Measurements from ENCODE around the gene GPT2.

GPT2 gene, protein sequence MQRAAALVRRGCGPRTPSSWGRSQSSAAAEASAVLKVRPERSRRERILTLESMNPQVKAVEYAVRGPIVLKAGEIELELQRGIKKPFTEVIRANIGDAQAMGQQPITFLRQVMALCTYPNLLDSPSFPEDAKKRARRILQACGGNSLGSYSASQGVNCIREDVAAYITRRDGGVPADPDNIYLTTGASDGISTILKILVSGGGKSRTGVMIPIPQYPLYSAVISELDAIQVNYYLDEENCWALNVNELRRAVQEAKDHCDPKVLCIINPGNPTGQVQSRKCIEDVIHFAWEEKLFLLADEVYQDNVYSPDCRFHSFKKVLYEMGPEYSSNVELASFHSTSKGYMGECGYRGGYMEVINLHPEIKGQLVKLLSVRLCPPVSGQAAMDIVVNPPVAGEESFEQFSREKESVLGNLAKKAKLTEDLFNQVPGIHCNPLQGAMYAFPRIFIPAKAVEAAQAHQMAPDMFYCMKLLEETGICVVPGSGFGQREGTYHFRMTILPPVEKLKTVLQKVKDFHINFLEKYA

DNA sequence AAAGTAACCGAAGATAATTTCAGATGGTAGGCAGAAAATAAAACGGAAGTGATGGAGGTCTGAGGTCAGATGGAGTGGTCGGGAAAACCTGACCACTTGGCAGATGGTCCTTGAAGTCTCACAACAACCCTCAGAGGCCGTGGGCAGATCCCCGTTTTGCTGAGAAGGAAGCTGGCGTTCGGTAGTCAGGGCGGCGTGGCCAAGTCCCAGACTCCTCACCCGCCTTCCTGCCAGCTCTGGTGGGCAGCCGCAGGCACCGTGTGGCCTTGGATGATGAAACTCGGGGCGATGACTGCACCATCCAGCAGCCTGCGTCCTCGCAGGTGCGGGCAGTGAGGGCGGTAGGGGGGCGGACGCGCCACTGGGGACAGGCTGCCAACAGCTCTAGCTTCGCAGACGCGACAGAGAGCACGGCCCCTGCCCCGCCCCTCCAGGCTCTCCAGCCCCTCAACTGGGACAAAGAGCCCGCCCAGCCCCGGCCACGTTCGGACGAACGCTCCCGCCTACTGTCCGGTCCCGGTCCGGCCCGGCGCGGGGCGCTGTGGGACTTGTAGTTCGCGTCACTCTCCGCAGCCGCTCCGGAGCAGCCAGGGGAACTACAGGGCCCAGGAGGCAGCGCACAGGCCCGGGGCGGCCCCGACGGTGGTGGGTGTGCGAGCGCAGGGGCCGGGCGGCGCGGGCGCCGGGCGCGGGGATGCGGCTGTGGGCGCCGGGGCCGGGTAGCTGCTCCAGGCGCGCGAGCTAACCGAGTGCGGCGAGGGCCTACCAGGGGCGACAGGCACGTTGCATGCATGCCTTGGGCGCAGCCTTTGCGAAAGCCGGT, at the start of gene GPT2:
Gene GPT2, plus strand, starts transcription at position 673 of the 823 bp plus-strand sequence. CDS start 354 bp downstream, outside the sequence.
- DNase-seq, result peak; percentile 95

DNA sequence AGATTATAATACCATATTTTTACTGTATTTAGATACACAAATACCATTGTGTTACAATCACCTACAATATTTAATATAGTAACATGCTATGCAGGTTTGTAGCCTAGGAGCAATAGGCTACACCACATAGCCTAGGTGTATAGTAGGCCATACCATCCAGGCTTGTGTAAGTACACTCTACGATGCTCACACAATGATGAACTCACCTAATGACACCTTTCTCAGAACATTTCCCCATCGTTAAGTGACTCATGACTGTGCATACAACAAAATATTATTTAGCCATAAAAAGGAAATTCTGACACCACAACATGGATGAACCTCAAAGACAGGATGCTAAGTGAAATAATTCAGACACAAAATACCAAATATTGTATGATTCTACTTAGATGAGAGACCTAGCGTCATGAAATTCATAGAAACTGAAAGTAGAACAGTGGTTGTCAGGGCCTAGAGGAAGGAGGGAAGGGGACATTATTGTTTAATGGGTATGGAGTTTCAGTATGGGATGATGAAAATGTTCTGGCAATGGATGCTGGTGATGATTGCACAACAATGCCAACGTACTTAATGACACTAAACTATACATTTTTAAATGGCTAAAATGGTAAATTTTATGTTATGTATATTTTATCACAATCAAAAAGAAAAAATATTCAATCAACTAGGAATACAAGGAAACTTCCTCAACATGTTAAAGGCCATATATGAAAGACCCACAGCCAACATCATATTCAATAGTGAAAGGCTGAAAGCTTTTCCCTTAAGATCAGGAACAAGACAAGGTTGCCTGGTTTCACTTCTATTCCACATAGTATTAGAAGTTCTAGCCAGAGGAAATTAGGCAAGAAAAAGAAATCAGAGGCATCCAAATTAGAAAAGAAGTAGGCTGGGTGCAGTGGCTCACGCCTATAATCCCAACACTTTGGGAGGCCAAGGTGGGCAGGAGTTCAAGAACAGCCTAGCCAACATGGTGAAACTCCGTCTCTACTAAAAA, 47.3 kb upstream of the GPT2 start:
- no peak for DNase-seq

DNA sequence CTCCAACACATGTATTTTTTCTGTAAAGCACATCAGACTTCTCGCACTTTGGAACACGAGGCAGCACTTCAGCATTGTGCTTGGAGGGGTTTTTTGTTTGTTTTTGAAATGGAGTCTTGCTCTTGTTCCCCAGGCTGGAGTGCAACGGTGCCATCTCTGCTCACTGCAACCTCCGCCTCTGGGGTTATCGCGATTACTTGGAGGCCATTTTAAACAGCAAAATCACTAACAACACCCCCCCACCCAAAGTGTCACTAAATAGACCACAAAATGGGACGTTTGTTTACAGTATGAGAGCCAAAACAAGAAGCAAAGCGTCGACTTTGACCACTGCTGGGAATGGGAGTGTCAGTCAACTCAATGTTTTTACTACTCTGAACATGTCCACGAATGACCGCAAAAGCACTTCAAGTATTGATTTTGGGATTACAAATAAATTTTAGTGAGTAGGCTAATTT, 44.1 kb upstream of the GPT2 start:
- no peak for DNase-seq

DNA sequence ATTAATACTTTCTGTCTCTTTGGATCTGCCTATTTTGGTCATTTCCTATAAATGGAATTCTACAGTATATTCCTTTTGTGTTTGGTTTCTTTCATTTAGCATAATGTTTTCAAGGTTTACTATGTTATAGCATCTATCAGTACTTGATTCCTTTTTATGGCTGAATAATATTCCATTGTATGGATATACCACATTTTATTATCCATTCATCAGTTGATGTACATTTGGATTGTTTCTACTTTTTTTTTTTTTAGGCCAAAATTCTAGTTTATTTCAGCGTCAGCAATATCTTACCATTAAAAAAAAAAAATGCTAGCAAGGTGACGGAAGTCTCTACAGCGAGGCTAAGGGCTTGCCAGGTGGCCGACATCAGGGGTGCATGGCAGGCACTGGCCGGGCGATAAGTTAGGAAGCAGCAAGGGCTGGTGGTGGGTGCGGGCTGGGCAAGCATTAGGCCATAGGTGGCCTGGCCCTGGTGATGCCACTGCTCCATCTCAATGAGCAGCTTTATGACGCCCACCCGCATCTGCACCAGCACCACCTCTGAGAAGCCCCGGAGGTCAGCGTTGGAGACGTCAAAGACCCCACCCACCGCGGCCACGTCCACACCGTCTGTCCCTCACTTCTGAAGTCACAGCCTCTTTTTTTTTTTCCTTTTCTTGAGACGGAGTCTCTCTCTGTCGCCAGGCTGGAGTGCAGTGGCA, 41.8 kb upstream of the GPT2 start:
- no peak for DNase-seq

DNA sequence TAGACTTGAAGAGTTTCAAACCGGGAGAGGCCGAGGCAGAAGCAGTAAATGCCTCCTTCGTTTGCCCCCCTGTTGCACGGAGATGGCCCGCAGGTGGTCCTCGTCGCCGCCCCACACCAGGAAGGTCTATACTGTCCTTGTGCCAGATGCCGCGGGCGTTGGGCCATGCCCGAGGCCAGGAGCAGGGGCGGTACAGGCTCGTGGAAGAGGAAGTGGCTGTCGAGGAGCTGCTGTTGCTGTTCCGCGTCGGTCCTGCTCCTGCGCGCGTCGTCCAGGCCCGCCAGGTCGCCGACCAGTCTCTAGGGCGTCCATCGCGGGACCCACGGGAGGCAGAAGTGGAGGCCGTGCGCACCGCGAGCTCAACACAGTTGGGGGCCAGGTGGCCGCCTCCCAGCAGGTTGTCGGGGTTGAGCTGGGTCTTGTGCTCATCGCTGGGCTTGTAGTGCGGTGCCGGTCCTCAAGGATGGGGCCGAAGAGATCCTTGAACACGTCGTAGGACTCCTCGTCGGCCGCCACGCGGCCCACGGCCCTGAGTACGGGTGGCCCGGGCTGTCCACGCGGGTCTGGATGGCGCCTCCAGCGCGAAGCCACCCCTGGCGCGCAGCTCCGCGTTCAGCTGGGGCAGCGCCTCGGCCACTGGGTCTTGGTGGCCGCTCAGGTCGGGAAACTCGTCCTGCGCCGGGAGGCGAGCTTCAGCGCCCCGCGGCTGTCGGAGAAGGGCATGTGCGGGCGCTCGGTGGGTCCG, 40.1 kb upstream of the GPT2 start:
- DNase-seq, result no peak

DNA sequence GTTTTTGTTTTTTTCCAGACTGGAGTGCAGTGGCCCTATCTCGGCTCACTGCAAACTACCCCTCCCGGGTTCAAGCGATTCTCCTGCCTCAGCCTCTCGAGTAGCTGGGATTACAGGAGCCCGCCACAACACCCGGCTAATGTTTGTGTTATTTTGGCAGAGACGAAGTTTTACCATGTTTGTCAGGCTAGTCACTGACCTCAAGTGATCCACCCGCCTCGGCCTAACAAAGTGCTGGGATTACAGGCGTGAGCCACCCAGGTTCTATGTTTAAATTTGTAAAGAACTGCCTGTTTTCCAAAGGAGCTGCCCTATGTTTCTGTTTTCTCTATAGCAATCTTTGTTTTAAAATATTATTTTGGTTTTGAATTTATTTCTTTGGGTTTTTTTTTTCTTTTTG, 39.4 kb upstream of the GPT2 start:
- no peak for DNase-seq

DNA sequence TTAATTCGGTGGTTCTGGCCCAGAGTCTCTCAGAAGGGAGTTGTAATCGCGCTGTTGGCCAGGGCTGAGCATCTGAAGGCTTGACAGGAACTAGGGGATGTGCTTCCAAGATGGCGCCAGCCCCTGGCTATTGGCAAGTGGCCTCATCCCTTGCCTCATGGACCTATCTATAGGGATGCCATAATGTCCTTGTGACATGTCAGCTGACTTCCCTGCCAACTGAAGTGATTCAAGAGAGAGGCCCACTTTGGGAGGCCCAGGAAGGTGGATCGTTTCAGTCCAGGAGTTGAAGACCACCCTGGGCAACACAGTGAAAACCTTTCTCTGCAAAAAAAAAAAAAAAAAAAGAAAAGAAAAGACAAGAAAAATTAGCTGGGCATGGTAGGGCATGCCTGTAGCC, 38.2 kb upstream of the GPT2 start:
- no peak for DNase-seq

DNA sequence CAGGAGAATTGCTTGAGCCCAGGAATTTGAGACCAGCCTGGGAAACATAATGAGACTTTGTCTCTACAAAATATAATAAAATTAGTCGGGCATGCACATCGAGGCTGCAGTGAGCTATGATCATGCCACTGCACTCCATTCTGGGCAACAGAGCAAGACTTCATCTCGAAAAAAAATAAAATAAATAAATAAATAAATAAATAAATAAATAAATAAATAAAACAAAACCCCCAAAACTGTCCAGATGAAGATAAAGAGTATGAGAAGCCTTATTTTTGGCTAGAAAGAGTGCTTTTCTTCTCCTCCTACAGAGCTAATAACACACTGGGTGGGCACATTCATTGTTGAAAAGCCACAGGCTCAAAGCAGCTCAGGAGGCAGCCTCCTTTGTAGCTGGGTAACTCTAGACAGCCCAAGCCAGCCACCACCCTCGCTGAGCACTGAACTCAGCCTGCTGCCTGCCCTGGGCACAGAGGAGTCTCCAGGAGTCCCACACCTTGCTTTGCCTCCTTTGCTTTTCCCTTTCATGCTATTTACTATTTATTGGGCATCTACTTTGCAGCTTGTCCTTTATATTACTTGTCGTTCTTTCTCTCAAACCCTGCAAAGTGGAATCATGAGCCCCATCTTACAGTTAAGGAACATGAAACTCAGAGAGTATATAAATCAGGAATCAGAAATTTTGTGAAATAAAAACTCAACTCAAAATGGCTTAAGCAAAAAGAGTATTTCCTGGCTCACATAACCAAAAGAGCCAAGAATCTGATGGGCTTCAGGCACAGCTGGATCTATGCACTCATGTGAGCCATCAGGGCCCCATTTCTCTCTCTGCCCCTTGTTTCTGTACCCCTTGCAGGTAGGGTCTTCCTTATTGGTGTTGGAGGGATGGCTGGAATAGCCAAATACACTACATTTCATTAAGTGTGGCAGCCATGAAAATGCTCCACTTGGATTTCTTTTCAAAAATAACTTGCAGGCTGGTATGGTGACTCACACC, 35.1 kb upstream of the GPT2 start:
- no peak for DNase-seq

DNA sequence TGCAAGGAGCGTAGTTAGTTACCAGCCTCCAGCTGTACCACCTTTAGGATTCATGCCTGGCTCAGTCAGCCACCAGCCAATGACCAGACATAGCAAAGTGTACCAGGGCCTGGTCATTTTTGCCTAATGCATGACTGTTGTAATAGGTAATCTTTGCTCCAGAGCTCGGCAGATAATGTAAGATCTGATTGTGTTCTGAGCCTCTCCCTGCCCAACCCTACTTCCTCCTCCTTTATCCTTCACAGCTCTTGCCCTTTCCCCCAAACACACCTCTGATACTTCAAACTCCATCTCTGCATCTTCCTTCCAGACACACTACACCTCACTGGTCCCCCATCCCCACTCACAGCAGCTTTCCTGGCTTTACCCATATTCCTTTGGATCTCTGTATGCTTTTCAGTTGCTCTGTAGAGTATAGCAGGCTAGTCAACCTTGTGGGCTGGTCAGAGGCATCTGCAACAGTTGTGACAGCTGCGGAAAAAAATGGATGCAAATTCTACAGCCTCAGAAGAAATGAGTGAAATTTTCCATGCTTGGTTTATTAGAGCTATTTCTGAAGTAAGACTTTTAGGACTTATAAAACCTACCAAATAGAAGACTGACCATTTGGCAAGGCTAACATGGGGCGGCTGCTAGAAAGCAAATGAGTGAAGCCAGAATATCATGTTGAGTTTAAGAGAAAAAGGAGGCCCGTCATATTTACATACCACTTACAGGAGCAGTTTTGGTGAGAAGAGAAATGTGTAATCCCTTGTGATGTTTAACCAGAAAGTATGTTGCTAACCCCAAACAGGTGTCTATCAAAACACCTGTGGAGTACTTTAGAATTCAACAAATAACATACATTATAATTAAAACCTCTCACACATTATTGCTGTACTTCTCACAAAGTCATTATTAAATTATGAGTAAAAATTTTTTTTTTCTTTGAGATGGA, 33.3 kb upstream of the GPT2 start:
- no peak for DNase-seq

DNA sequence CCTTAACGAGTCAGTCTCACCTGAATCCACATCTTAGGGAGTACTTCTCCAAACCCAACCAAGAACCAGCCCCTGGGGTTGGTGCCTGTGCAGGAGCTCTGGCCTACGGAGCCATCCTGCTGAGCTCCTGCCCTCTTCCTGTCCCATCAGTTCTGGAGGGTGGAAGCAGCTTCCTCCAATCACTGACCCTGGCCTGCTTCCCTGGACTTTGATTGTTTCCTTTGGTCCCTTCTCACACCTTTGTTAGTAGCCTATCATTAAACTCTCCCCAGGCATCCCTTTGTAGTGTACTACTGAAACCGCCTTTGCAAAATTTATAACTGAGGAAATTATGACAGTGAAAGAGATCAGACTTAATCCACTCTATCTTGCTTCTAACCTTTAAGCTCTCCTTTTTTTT, 32.0 kb upstream of the GPT2 start:
- DNase-seq, result no peak

DNA sequence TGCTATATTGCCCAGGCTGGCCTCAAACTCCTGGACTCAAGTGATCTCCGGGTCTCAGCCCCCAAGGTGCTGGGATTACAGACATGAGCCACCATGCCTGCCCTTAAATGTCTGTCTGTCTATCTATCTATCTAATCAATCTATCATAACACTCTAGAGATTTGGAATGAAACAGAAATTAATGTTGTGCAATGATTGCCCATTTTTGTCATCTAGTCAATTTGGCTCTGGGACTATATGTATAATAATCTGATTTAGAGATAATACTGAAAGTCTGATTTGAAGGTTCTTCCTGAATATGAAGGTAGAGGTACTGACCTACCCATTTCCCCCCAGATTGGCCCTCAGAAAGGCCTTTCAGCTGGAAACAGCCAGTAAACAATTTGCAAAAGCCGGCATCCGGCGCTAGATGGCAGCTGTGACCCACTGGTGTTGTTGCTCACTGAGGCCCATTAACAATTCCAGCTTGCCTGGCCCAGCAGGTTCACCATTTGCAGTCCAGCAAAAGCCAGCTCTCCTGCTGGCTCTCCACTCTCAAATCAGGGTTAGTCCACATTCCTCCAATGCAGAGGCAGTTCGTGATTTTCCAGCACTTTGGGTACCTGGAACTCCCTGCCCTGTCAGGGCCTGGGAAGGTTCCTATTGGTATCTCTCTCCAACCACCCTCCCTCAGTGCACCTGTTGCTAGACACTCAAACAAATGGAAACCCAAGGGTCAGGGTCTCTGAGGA, 30.3 kb upstream of the GPT2 start:
- DNase-seq, result peak; percentile 68

DNA sequence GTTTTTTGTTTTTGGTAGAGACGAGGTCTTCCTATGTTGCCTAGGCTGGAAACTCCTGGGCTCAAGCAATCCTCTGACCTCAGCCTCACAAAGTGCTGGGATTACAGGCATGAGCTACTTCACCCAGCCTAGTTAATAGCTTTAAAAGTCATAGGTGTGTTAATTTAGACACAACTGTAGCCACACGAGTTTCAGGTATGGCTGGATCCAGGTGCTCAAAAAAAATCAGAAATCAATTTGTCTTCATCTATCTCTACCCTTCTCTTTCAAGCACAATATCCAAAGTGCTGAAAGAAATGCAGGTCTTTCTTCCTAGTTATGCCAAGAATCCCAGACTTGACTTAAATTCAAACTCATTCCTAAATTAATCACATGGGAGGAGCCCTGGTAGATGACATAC, 29.3 kb upstream of the GPT2 start:
- DNase-seq, result no peak

DNA sequence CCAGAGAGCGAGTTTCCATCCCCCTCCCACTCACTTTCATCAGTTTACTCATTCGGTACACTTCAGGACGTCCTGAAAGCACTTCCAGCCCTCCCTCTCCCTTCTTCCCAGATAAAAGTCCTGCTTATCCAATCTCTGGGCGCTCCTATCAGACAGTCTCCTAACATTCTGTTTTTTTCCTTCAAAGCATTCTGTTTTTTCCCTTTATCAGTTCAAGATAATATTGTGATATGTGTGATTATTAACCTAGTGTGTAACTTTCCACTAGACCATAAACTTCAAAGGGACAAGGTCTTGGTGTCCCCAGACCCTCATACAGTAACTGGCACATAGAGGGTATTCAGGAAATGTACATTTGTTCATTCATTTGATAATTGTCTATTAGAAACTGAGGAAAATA, 28.8 kb upstream of the GPT2 start:
- DNase-seq, result no peak

DNA sequence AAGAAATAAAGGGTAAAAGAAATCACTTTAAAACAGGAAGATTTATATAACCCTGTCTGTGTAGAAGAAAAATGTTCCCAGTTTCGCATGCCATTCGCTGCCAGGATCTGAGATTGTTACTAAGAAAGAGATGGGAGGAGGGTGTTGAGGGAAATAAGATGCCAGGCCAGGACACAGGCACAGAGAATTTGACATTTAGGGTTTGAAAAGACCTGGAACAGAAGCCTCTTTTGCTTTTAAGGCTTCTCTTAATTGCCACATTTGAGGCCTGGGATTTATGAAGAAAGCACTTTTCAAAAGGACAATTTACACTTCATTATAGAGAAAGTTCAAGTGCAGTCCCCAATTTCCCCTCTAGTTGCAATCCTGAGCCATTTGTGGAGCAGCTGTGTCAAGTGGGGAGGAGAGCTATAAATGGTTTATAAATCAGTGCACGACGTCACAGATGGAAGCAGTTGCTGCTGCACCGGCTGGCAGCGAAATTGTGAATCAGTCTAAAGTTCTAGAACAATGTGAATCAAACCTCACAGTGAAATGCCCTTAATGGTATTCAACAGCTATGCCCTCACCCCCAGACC, 26.7 kb upstream of the GPT2 start:
- no peak for DNase-seq

DNA sequence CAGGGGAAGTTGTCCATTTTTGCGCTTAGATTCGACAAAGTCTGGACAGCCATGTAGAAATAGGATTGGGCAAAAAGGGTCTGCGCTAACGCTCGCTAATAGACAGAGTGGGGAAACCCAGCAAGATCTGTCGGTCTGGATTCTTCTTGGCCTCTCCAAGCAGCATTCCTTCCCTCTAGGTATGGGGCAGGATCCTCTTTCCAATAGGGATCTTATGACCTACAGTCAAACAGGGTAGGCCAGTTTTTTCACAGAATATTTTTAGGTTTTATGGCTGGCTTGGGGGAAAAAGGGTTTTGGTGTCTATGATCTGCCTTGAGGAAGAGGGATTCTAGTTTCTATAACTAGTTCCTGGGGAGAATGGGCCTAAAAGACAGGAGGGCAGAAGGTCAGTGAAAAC, 26.0 kb upstream of the GPT2 start:
- DNase-seq, result no peak

DNA sequence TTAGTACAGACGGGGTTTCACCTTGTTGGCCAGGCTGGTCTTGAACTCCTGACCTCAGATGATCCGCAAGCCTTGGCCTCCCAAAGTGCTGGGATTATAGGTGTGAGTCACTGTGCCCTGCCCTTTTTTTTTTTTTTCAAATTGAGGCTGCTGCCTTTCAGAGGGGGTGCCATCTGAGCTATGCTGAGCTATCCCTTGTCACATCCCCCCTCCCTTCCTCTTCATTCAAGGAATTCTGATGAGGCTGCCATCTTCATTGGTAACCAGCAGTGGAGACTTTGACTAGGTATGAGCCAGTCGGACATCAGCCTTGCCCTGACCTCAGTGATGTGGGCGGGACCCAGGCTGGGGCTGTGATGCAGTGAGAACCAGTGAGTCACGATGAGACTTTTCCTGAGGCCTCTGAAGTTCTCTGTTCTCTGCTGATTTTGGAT, 24.4 kb upstream of the GPT2 start:
- DNase-seq, result peak; percentile 35

Measured in activated CD4-positive, alpha-beta T cell treated with anti-CD3 and anti-CD28 coated beads, Interleukin-10, Interleukin-2, amounts not matched to agents 100 ng/mL and 50 ng/mL, durations not matched to agents 16 hours and 8 hours (primary cell).